Measurements from ENCODE around the gene TMEM161A. TPM values are rescaled to one million over a fixed set of nuclear protein-coding genes. Genes with fewer than 3 reads are reported as not detected.
"Not testable (repeated sequence)": the region's sequence is repeated elsewhere in the genome, so short reads cannot be mapped to it uniquely, and the experiment has no call there.

TMEM161A gene
- total RNA-seq, 1 donor from 2014 or later, result 13.3 TPM

DNA sequence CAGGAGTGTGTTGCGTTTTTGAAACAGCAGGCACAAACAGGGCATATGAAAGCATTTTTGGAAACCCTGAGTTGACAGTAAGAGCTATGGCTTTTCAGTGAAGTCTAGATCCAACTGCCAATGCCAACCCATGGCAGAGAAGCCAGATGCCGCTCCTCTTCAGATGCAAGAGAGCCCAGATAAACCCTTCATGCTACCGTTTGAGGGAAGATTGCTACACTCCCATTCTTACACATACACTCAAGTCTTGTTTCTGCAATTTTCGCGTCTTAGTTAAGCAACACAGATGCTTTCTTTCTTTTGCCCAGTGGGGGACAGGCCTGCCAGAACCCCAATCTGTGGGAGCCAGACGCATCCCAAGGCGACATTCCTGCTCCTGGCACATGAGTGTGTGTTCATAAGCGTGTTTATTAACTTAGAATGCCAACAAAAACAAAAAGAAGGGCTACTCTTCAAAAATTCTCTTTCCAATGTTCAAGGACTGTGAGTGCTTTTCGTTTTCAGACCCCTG, 43.3 kb upstream of the TMEM161A start:
- Histone ChIP-seq H3K36me3 (no peaks in the 10 kb centered on the region), H3K27me3 (no peaks in the 10 kb centered on the region), H3K4me1 (no peaks in the 10 kb centered on the region), H3K79me2 (ENCODE audit: low read depth) (no peaks in the 10 kb centered on the region), H3K4me2 (no peak overlapping the region), H3K9me3 (ENCODE audit: low read depth) (no peaks in the 10 kb centered on the region), H3K27ac (no peak overlapping the region), H3F3A (ENCODE audit: low read depth) (peaks cover under 1% of the 10 kb centered on the region), H4K20me1 (ENCODE audit: low read depth) (no peaks in the 10 kb centered on the region), H3K9ac (no peak overlapping the region), H2AFZ (replicated peaks) (no peak overlapping the region), H3K4me3 (no peak overlapping the region)
- DNase-seq (ENCODE audit: low spot score), result no peak
- Mint-ChIP-seq H3K27ac (no peak overlapping the region), H3K27me3 (ENCODE audit: insufficient read depth, low read depth) (peaks cover 8% of the 10 kb centered on the region), H3K36me3 (peaks cover 7% of the 10 kb centered on the region), H3K4me3 (no peak overlapping the region), H3K4me1 (no peaks in the 10 kb centered on the region), H3K9me3 (no peaks in the 10 kb centered on the region)
- TF ChIP-seq EZH2phosphoT487 (IDR thresholded peaks at IDR 0.05) (no peak), EZH2 (IDR thresholded peaks at IDR 0.05) (no peak), CTCF (IDR thresholded peaks at IDR 0.05) (no peak)

DNA sequence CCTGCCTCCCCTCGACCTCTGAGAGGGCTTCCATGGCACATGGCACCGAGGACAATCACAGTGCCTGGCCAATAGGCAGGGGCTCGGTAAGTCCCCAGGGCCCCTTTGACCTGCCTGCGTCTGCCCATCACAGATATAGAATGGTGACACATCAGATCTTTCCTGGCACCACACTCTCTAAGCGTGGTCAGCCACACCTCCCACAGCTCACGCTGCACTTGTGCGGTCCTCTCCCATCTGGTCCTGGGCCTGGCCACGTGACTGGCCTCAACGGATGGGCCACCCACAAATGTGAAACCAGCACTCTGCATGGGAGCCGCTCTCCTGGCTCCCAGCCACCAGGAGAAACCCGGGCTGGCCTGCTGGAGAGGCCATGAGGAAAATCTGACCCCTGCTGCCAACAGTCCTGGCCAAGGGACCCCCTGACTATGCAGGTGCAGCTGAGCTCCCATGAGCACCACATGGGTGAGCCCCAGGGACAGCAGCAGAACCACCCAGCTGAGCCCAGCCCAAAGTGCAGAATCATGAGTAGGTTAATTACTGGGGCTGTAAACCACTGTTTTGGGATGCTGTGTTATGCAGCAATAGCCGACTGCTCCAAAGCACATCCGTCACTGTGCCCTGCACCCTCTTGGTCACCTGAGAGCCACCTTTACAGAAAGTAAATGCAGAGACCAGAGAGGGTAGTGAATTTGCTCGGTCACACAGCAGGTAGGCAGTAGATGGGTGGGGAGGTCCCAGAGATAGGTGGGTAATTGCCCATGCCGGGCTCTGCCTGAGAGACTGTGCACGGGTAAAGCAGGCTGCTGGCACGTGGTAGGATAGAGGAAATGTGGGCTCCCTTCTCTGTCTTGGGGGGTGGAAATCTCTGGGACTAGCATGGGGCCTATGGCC, 41.5 kb upstream of the TMEM161A start:
- Histone ChIP-seq H3K9ac (no peak overlapping the region), H3F3A (ENCODE audit: low read depth) (no peaks in the 10 kb centered on the region), H3K79me2 (ENCODE audit: low read depth) (no peaks in the 10 kb centered on the region), H4K20me1 (ENCODE audit: low read depth) (peaks cover 1% of the 10 kb centered on the region), H3K4me1 (no peaks in the 10 kb centered on the region), H3K27ac (no peak overlapping the region), H3K27me3 (no peaks in the 10 kb centered on the region), H2AFZ (replicated peaks) (no peak overlapping the region), H3K4me3 (no peak overlapping the region), H3K9me3 (ENCODE audit: low read depth) (no peaks in the 10 kb centered on the region), H3K36me3 (no peaks in the 10 kb centered on the region), H3K4me2 (no peak overlapping the region)
- Mint-ChIP-seq H3K9me3 (no peaks in the 10 kb centered on the region), H3K27me3 (ENCODE audit: insufficient read depth, low read depth) (peaks cover 8% of the 10 kb centered on the region), H3K36me3 (peaks cover 3% of the 10 kb centered on the region), H3K27ac (no peak overlapping the region), H3K4me1 (no peaks in the 10 kb centered on the region), H3K4me3 (no peak overlapping the region)
- no peak for DNase-seq (ENCODE audit: low spot score)
- TF ChIP-seq EZH2 (IDR thresholded peaks at IDR 0.05) (no peak), EZH2phosphoT487 (IDR thresholded peaks at IDR 0.05) (no peak), CTCF (IDR thresholded peaks at IDR 0.05) (no peak)

DNA sequence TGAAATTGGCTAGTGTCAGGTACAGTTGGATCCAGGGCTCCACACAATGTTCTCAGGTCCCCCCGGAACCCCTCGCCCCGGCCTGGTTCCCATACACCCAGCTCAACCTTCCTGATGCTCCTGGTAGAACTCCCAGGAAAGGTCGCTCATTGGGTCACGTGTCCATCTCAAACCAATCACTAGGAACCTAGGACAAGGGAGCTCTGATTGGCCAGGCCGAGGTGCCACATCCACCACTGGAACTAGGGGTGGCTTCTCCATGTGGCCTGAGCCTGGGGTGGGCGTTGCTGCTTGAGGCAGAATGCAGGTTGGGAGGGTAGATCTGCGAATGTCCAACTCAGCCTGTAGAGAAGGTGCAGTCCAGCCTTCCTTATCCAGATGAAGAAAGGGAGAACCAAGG, 38.7 kb upstream of the TMEM161A start:
- H3K4me3 Mint-ChIP-seq, result no peak overlapping the region
- Histone ChIP-seq H3K9me3 (ENCODE audit: low read depth) (no peaks in the 10 kb centered on the region), H3K27me3 (peaks cover 1% of the 10 kb centered on the region), H3K9ac (no peak overlapping the region), H3K36me3 (no peaks in the 10 kb centered on the region), H3K79me2 (ENCODE audit: low read depth) (no peaks in the 10 kb centered on the region), H3K4me1 (no peaks in the 10 kb centered on the region), H4K20me1 (ENCODE audit: low read depth) (peaks cover 9% of the 10 kb centered on the region), H3K4me3 (no peak overlapping the region), H3K4me2 (no peak overlapping the region), H3K27ac (no peak overlapping the region), H2AFZ (replicated peaks) (no peak overlapping the region), H3F3A (ENCODE audit: low read depth) (no peaks in the 10 kb centered on the region)
- no peak for TF ChIP-seq CTCF (IDR thresholded peaks at IDR 0.05)
- no peak for TF ChIP-seq EZH2phosphoT487 (IDR thresholded peaks at IDR 0.05)
- no peak for TF ChIP-seq EZH2 (IDR thresholded peaks at IDR 0.05)
- H3K27ac Mint-ChIP-seq, result no peak overlapping the region
- H3K27me3 Mint-ChIP-seq (ENCODE audit: insufficient read depth, low read depth), result peaks cover 5% of the 10 kb centered on the region
- H3K36me3 Mint-ChIP-seq, result no peaks in the 10 kb centered on the region
- no peaks in the 10 kb centered on the region for H3K9me3 Mint-ChIP-seq
- no peak for DNase-seq (ENCODE audit: low spot score)
- H3K4me1 Mint-ChIP-seq, result no peaks in the 10 kb centered on the region

DNA sequence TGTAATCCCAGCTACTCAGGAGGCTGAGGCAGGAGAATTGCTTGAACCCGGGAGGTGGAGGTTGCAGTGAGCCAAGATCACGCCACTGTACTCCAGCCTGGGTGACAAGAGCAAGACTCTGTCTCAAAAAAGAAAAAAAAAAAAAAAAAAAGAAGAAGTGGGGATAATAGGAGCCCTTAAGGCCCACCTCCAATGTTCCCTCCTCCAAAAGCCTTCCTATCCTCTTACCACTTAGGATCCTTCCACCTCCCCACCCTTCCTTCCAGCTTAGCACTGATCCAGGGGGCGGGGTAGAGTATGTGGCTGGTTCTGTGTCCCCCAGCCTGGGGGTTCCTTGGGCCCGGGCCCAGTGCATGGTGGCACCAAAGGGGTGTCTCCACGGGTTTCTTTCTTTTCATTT, 35.0 kb upstream of the TMEM161A start:
- H2AFZ ChIP-seq (replicated peaks); DNase-seq (ENCODE audit: low spot score); H3K4me3 Mint-ChIP-seq; H3K36me3 ChIP-seq; H3K27ac ChIP-seq; H3K4me2 ChIP-seq; H3K79me2 ChIP-seq (ENCODE audit: low read depth); H3K27ac Mint-ChIP-seq; H3K9me3 ChIP-seq (ENCODE audit: low read depth); H3K36me3 Mint-ChIP-seq; H3K9me3 Mint-ChIP-seq; H3K4me1 ChIP-seq; H3K9ac ChIP-seq; H3K4me3 ChIP-seq: not testable (repeated sequence)
- Mint-ChIP-seq H3K4me1 (peaks cover 12% of the 10 kb centered on the region), H3K27me3 (ENCODE audit: insufficient read depth, low read depth) (peaks cover 15% of the 10 kb centered on the region)
- peaks cover 15% of the 10 kb centered on the region for H3F3A ChIP-seq (ENCODE audit: low read depth)
- H3K27me3 ChIP-seq, result peaks cover 38% of the 10 kb centered on the region
- peaks cover 33% of the 10 kb centered on the region for H4K20me1 ChIP-seq (ENCODE audit: low read depth)

All from neural progenitor cell (in vitro differentiated cells).